ENCODE data around the gene ADCYAP1R1.

The ADCYAP1R1 gene

DNA sequence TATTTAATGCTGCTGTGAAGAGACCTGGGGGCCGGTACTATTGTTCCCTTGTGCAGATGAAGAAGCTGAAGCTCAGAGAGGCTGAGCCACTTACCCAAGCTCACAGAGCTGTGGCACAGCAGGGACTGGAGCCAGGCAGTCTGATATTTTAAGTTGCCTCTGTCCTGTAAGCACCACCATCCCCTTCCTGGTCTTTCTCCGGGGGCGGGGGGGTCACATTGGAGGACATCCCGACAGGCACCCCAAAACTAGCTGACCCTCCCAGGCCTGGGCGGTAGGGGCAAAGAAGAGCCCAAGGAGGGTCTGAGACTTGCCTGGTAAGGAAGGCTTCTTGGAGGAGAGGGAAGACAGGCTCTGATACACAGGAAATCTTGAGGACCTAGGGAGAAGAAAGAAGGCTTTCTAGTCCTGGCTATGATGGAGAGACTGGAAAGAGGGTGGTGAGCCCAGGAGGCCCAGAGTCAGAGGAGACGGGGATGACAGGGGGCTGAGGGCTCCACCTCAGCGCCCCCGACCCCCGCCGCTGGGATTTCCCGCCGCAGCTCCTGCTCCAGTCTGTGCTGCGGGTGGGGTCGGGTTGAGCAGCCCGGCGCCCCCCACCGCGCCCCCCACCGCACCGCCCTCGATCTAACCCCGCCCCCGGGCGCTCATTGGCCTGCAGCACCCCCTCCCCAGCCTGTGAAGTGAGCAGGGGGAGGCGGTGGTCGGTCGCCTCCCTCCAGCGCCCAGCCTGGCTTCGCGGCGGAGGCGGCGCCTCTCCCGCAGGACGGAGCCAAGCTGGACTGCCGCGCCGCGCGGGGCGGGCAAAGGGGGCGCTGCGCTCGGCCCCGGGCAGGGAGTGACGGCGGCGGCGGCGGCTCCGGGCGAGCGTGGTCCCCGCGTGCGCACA, at the start of gene ADCYAP1R1:
Gene ADCYAP1R1, plus strand, starts transcription at position 711 of the 889 bp plus-strand sequence. CDS start 10,957 bp downstream, outside the sequence.
- no peak for DNase-seq (ENCODE audit: low read depth)

DNA sequence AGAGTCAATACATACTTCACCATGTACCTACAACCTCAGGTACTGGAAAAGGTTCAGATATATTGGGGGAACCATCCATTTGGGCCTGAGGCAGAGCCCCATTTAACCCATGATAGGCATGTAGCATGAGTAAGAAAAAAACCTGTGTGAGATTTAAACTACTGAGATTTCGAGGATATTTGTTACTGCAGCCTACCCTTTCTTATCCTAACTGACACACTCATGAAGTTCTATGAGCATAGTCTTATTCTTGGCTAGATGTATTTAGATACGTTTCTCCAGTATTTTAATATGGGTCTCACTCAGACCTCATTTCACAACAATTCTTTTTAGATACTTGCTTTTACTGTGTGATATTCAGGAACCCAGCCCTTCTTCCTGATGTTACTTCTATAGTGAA, 49.0 kb upstream of the ADCYAP1R1 start:
- no peak for DNase-seq (ENCODE audit: low read depth)

GRCh38 chr7:31003721-31004120, 48.4 kb upstream of the ADCYAP1R1 start:
- no peak for DNase-seq (ENCODE audit: low read depth)

DNA sequence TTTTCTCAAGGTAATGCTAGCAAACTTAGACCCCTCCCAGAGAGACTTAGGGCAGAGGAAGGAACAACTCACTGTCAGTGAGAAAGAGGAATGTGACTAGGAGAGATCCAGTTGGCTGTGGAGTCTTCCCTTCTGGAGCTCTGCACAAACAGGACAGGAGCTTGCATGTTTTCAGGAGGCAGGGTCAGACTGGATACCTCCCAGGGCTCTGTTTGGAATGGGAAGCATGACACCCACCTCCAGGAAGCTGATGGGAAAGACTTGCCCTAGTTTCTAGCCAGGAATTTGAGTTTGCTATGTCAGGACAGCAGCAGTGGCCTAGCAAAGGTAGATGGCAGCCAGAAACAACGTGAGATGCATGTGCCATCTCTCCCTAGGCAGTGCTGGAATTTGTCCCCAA, 47.7 kb upstream of the ADCYAP1R1 start:
- no peak for DNase-seq (ENCODE audit: low read depth)

DNA sequence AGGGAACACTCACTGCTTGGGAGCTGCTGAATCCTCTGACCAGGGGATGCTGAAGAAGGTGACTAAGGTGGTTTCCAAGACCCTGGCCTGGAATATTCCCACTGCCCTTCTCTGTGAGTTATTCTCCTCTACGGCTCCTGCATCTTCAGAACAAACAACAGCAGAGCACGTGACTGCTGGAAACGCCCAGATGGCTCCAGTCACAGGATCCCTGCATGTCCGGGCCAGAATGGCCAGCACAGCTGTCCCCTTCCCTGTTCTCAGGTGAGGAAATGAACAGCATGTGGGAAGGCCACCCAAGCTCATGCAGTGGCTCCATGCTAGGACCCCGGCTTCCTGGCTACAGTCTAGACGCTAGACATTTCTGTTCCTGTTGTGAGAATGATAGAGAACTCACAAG, 45.3 kb upstream of the ADCYAP1R1 start:
- DNase-seq (ENCODE audit: low read depth): no peak

- DNase-seq (ENCODE audit: low read depth): no peak
Observed at GRCh38 chr7:31007634-31008033, 44.5 kb upstream of the ADCYAP1R1 start.

GRCh38 chr7:31014826-31015225, 37.3 kb upstream of the ADCYAP1R1 start:
- DNase-seq (ENCODE audit: low read depth): no peak

DNA sequence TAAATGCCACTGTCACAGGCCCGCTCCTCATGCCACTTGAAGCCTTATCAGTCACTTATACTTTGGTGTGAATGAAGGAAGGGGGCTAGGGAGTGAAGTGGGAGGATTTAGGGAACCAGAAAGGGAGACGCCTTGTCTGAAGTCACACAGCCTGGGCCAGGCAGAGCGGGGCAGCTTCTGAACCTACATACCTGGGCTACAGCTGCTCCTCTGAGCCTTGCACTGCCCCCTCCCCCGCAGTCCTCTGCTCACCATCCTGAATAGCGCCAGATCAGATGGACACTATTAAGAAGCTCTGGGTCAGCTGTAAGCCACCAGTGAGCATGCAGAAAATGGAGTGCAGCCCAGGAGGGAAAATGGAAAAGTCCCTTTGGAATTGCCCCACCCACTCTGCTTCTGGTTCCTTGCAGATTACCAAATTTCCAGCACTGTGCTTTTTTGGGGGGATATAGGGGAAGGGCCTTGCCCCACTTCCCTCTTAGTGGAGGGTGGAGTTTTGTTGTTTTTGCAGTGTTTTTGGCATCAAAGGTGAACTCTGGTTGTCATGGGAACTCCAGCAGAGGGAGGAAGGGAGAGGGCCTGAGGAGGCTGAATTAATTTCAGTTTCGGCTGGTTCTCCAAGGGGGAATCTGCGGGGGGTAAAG, 35.0 kb upstream of the ADCYAP1R1 start:
- DNase-seq (ENCODE audit: low read depth): no peak

GRCh38 chr7:31017721-31018120, 34.4 kb upstream of the ADCYAP1R1 start:
- no peak for DNase-seq (ENCODE audit: low read depth)

- DNase-seq (ENCODE audit: low read depth): no peak
Observed at GRCh38 chr7:31019509-31019908, 32.6 kb upstream of the ADCYAP1R1 start.

DNA sequence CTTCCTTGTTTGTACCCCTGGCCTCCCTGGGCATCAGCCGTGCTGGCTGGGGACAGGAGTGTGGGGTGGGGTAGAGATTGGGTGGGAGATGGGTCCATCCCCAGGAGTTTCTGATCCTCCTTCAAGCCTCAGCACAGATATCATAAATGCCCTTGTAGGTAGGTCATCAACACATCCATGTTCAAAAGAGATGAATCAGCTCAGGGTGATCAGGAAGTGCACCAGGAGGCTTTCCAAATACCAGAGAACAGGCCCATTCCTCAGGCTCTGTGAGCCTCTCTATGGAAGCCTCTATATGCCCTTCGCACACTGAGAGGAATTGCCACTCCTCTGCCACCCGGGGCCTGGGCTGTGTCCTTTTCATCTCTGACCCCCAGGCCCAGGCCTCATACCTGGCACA, 31.9 kb upstream of the ADCYAP1R1 start:
- DNase-seq (ENCODE audit: low read depth): no peak

DNA sequence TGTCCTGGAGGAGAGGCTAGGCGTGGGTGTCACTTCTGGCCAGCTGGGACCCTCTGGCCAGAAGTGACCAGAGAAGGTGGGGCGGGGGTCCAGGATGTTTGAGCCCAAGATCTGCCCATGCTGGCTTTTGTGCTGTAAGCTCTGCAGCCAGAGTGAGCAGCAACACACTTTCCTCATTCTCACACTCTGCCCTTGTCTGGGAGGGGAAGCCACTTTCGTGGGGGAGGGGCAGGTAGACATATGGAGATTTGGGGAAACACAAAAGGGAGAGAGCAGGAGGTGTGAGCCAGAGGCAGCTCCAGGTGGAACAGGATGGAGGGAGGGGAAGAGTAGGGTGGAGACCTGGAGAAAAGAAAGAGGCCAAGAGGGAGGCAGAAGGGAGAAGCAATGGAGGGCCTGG, 31.5 kb upstream of the ADCYAP1R1 start:
- no peak for DNase-seq (ENCODE audit: low read depth)

DNA sequence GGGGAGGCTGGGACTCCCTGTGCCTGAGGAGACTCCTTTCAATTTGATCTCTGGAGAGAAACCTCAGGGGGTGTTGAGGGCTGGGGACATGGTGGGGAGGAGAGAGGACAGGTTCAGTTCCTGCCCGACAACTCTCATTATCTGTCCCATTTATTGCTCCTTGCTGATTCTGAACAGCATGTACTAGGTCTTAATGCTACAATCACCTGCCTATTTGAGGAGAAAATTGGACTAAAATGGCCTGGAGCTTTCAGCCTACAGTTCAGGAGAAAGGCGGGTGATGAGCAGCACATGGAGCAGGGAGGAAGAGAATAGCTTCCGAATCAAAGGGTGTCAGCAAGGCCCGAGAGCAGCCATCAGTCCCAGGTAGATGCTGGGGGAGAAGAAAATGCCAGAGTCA, 30.0 kb upstream of the ADCYAP1R1 start:
- no peak for DNase-seq (ENCODE audit: low read depth)

DNA sequence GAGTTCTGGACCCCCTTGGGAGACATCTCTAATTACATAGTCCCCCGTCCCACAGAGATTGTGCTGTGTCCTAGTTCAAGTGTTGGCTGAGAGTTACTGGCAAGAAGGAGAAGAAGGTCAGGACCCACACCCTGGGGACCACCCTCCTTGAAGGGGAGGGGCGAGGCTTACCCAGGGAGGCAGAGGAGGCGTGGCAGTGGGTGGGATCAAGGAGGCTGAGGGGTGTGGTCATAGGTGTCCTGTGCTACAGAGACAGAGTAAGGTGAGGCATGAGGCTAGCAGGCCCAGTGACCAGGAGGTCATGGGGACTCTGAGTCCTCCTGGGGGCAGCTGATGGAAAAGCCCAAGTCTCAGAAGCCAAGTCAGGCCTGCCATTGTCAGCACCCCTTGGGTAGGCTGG, 29.4 kb upstream of the ADCYAP1R1 start:
- no peak for DNase-seq (ENCODE audit: low read depth)

GRCh38 chr7:31023877-31024276, 28.2 kb upstream of the ADCYAP1R1 start:
- no peak for DNase-seq (ENCODE audit: low read depth)

GRCh38 chr7:31027161-31027965, 24.7 kb upstream of the ADCYAP1R1 start:
- DNase-seq (ENCODE audit: low read depth): no peak

- DNase-seq (ENCODE audit: low read depth): no peak
Observed at GRCh38 chr7:31028006-31028405, 24.1 kb upstream of the ADCYAP1R1 start.

- no peak for DNase-seq (ENCODE audit: low read depth)
Observed at GRCh38 chr7:31028417-31028992, 23.6 kb upstream of the ADCYAP1R1 start.

- DNase-seq (ENCODE audit: low read depth): no peak
Observed at GRCh38 chr7:31029251-31030042, 22.7 kb upstream of the ADCYAP1R1 start.

- no peak for DNase-seq (ENCODE audit: low read depth)
Observed at GRCh38 chr7:31033674-31034300, 18.3 kb upstream of the ADCYAP1R1 start.

DNA sequence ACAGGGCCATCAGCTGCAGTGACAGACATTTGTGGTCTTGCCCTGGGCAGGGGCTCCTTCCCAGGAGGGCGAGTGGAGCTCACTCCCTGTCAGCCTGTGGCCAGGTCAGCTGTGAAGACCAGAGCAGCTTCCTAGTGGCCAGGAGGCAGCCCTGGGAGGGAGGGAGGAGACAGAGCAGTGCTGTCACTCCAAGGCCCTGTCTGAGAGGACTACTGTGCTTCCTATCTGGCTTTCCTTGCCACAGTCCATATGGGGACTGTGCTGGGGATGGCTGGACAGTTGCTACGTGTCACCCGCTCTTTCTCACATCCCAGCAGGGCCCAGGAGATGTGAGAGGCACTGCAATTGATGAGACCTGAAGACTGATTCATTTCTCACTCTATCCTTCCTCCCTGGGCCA, 15.2 kb upstream of the ADCYAP1R1 start:
- DNase-seq (ENCODE audit: low read depth): no peak

Data from HS-5 (cell line).